GM12872 (cell line): ENCODE results near the gene RPP25L.

Experiments used
- TF ChIP-seq, protein P1 (sequence below): IDR thresholded peaks from 3 replicates; pipeline ENCODE4 v1.5.1; 2011; ENCODE audit warnings: low read depth, mild to moderate bottlenecking, low read length, moderate library complexity; ENCODE audit not compliant: insufficient read depth

The RPP25L gene

DNA sequence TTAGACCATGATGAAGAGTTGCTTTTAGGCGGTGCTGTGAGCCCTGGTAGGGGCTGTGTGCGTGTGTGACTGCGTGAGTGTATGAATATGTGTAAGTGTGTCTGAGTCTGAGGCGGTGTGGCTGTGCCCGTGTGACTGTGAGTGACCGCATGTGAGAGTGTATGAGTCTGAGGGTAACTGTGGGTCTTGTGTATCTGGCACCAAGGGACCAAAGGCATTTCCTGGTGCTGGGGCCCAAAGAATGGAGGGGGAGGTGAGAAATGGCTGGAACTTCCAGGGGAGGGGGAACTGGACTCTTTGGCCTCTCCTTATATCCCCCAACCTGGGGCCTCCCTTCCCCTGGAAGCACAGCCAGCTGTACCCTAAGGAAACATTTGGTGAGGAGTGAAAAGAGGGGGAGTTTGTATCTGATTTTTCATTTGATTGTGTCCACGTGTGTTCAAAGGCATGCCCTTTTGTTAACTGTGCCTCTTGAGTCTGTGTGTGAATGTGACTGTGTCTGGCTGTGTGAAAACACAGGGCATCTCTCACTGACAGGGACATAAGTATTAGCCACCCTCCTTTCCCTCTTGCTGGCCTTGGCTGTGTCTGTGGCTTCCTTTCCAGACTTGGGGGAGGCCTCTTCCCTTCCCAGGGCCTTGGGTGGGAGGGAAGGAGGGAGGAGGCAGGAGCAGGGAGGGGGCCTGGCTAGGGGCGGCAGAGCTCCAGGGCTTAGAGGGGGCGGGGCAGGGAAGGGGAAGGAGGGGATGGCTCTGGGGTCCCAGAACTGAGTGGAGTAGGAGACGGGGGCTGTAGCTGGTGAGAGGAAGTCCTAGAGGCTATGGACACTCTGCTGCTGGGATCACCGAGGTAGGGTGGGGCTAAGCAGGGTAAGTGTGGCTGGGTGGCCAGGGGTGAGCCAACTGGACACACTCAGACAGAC is 41.5 kb upstream of the RPP25L start:
- TF ChIP-seq, protein P1, sequence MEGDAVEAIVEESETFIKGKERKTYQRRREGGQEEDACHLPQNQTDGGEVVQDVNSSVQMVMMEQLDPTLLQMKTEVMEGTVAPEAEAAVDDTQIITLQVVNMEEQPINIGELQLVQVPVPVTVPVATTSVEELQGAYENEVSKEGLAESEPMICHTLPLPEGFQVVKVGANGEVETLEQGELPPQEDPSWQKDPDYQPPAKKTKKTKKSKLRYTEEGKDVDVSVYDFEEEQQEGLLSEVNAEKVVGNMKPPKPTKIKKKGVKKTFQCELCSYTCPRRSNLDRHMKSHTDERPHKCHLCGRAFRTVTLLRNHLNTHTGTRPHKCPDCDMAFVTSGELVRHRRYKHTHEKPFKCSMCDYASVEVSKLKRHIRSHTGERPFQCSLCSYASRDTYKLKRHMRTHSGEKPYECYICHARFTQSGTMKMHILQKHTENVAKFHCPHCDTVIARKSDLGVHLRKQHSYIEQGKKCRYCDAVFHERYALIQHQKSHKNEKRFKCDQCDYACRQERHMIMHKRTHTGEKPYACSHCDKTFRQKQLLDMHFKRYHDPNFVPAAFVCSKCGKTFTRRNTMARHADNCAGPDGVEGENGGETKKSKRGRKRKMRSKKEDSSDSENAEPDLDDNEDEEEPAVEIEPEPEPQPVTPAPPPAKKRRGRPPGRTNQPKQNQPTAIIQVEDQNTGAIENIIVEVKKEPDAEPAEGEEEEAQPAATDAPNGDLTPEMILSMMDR: no peak

DNA sequence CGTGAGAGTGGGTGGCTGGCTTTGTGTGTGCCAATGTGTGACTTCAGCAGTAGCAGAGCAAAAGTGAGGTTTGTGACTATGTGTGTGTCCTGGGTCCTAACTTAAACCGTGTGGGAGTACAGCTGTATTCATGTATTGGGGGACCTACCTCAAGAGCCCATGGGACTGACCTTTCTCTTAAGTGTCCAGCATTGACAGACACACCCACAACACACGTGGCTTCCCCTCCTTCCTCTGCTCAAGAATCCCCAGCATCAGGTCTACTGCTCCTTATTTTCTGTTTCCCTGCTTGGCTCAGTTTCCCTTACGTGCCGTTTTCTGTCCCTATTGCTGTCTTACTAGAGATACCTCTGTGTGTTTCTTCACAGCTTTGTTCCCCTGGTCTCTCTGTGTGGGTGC is 40.7 kb upstream of the RPP25L start:
- TF ChIP-seq, protein P1: no peak

DNA sequence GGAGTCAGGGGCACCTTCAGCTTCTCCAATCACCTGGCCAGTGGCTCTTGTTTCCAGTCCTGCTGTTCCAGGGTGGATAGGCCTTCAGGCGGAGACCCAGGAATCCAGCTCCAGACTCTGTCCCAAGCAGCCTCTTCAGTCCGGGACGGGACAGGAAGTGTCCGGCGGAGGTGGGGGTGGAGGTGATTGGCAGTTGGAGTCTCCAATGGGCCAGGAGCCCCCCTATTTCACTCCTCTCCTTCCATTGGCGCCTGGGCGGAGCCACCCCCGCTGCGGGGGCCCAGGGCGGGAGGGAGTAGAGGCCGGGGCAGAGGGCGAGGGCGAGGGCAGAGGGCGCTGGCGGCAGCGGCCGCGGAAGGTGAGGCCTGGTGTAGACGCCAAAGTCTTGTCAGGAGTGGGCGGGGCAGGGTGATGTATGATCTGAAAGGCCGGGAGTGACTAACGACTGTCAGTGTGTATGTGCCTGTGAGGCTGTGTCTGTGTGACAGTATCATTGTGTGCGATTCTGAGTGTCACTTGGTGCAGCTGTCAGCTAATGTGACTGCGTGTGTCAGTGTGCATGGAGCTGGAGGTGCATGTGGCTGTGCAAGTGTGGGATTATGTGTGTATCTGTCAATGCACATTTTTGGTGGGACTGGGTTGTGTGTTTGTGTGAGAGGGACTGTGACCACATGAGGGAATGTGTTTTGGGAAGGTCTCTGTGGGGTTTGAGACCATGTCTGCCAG is 40.1 kb upstream of the RPP25L start, which contains the start of gene IL11RA:
Gene IL11RA (plus strand): TSS at position 310 of the 726 bp plus-strand sequence. CDS start 3,033 bp downstream, outside the sequence.
- TF ChIP-seq, protein P1: no peak

DNA sequence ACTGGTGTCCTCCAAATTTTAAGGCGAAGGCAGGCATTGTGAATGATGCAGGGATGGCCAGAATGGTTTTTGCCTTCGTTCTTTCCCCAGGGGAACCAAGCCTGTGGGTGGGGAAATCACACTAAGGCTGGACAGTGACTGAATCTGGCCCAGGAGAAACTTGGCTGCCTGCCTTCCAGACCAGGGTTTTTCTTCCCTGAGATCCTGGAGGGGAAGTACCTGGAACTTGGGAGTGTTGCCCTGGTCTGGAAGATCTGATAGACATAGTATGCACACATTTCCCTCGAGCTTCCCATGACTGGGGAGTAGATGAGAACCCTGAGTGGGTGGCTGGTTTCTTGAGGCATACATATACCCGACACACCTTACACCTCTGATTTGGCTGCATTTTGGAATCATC is 39.4 kb upstream of the RPP25L start:
- TF ChIP-seq, protein P1: no peak

DNA sequence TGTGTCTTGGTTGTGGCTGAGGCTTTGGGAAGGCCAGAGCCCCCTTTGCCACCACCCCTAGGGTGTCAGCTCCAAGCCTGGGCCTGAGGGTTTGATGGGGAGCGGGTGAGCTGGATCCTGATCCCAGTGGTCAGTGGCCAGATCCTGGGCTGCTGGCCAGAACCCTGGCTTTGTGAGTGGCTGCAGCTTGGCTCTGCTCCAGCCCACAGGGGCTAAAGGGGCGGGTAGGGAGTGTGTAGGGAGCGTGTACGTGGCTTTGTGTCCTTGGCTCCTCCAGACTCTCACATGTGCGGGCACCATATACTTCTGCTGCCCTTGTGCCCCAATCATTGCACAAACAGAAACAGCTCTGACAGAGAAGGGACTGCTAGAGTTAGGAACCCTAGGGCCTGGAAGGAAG is 38.9 kb upstream of the RPP25L start:
- TF ChIP-seq, protein P1: no peak

DNA sequence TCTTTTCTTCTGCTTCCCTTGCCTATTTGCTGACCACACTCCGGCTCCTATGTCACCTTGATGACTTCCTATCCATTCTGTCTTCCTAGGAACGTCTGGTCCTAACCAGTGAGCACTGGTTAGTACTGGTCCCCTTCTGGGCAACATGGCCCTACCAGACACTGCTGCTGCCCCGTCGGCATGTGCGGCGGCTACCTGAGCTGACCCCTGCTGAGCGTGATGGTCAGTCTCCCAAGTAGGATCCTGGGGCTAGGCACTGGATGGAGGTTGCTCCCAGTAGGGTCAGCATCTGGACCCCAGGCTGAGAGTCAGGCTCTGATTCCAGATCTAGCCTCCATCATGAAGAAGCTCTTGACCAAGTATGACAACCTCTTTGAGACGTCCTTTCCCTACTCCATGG is 36.8 kb upstream of the RPP25L start:
- TF ChIP-seq, protein P1: no peak

DNA sequence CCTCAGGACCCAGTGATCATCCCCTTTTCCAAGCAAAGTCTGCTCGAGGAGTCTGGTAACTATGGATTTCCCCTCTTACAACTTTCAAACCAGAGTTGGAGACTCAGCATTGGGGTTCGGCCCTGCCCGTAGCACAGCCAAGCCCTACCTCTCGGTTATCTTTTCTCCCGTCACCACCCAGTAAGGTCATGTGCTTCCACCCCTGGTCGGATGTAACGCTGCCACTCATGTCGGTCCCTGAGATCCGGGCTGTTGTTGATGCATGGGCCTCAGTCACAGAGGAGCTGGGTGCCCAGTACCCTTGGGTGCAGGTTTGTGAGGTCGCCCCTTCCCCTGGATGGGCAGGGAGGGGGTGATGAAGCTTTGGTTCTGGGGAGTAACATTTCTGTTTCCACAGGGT is 35.8 kb upstream of the RPP25L start:
- TF ChIP-seq, protein P1: no peak
